PFSK-1 (cell line): ENCODE data around the gene C22orf39.

Source experiments
- FOXP2 ChIP-seq: optimal IDR thresholded peaks from 2 replicates; pipeline ENCODE3; 2011; ENCODE audit warnings: borderline replicate concordance, control low read depth, inconsistent platforms; ENCODE audit not compliant: insufficient read depth; ENCODE audit errors: extremely low read length, extremely low read depth
- POLR2AphosphoS5 ChIP-seq: IDR thresholded peaks from 2 replicates; pipeline ENCODE4 v1.6.1; 2012; ENCODE audit warnings: low read depth, mild to moderate bottlenecking, control low read depth, low read length, moderate library complexity
- SIN3A ChIP-seq: IDR thresholded peaks from 2 replicates; pipeline ENCODE4 v1.6.1; 2012; ENCODE audit warnings: mild to moderate bottlenecking, low read length, moderate library complexity, borderline replicate concordance; ENCODE audit not compliant: insufficient read depth
- TAF1 ChIP-seq: IDR thresholded peaks from 2 replicates; pipeline ENCODE4 v1.6.1; 2012; ENCODE audit warnings: low read length, control low read depth, borderline replicate concordance; ENCODE audit not compliant: insufficient read depth
- TF ChIP-seq, protein P1 (sequence below), 2 experiments: IDR thresholded peaks; 2 replicates each; pipeline versions ENCODE4 v1.6.1 to v1.8.0; 2011 to 2012; ENCODE audit warnings: low read depth in 2 of 2, low read length in 2 of 2, control low read depth in 1 of 2, inconsistent platforms in 1 of 2, mild to moderate bottlenecking in 1 of 2, moderate library complexity in 1 of 2; ENCODE audit not compliant: insufficient read depth in 1 of 2

C22orf39 gene

GRCh38 chr22:19424186-19424500 lies 23.4 kb downstream of the C22orf39 start:
- TF ChIP-seq TAF1 (no peak), FOXP2 (no peak)

- TF ChIP-seq, protein P1, sequence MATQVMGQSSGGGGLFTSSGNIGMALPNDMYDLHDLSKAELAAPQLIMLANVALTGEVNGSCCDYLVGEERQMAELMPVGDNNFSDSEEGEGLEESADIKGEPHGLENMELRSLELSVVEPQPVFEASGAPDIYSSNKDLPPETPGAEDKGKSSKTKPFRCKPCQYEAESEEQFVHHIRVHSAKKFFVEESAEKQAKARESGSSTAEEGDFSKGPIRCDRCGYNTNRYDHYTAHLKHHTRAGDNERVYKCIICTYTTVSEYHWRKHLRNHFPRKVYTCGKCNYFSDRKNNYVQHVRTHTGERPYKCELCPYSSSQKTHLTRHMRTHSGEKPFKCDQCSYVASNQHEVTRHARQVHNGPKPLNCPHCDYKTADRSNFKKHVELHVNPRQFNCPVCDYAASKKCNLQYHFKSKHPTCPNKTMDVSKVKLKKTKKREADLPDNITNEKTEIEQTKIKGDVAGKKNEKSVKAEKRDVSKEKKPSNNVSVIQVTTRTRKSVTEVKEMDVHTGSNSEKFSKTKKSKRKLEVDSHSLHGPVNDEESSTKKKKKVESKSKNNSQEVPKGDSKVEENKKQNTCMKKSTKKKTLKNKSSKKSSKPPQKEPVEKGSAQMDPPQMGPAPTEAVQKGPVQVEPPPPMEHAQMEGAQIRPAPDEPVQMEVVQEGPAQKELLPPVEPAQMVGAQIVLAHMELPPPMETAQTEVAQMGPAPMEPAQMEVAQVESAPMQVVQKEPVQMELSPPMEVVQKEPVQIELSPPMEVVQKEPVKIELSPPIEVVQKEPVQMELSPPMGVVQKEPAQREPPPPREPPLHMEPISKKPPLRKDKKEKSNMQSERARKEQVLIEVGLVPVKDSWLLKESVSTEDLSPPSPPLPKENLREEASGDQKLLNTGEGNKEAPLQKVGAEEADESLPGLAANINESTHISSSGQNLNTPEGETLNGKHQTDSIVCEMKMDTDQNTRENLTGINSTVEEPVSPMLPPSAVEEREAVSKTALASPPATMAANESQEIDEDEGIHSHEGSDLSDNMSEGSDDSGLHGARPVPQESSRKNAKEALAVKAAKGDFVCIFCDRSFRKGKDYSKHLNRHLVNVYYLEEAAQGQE (IDR thresholded peaks at IDR 0.05; ENCODE audit: insufficient read depth in 1 of 2, low read depth in 2 of 2, low read length in 2 of 2): no peak
- TF ChIP-seq SIN3A (no peak), POLR2AphosphoS5 (no peak), TAF1 (no peak), FOXP2 (no peak)
Measured at GRCh38 chr22:19422440-19423301, 24.8 kb downstream of the C22orf39 start.

GRCh38 chr22:19420321-19420720 lies 27.2 kb downstream of the C22orf39 start:
- no peak for TF ChIP-seq SIN3A
- no peak for TF ChIP-seq FOXP2
- TF ChIP-seq, protein P1 (IDR thresholded peaks at IDR 0.05; ENCODE audit: insufficient read depth in 1 of 2, low read depth in 2 of 2, low read length in 2 of 2): no peak
- no peak for TF ChIP-seq TAF1
- TF ChIP-seq POLR2AphosphoS5: no peak

DNA sequence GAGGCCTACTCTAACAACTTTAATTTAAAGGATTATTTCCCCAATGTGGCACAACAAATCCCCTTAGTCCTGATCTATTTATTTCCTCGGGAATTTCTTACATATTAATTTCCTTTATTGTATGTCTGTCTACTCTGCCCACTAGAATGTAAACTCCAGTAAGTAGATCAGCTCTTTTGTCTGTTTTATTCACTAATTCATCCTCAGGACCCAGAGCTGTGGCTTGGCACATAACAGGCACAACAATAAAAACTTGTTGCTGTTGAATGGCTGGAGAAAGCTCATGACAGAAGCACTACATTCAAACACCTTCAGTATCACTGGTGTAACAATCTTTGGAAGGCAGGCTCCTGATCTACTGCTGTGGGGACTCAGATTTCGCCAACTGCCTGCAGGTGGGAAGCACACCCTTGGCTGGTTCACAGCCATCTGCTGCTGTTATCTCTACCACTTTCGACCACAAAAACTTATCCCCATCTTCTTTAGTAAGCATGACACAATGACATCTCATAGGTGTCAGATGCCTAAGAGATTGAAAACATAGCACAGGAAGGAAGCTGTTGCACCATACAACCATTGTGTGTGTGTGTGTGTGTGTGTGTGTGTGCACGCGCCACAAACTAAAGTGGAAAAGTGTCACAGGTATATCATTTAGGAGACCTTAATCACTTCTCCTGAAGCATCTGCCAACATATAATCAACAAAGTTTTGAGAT lies 27.9 kb downstream of the C22orf39 start:
- TF ChIP-seq, protein P1 (IDR thresholded peaks at IDR 0.05; ENCODE audit: insufficient read depth in 1 of 2, low read depth in 2 of 2, low read length in 2 of 2): no peak
- no peak for TF ChIP-seq TAF1
- TF ChIP-seq SIN3A: no peak
- TF ChIP-seq FOXP2: no peak
- TF ChIP-seq POLR2AphosphoS5: no peak

- no peak for TF ChIP-seq FOXP2
- TF ChIP-seq TAF1: no peak
- TF ChIP-seq POLR2AphosphoS5: no peak
- TF ChIP-seq, protein P1 (IDR thresholded peaks at IDR 0.05; ENCODE audit: insufficient read depth in 1 of 2, low read depth in 2 of 2, low read length in 2 of 2): no peak
- no peak for TF ChIP-seq SIN3A
Measured at GRCh38 chr22:19419086-19419463, 28.4 kb downstream of the C22orf39 start.
